ENCODE data around the gene SLC16A10.

Gene SLC16A10

GRCh38 chr6:111221804-111222203, 134.5 kb downstream of the SLC16A10 start:
- no peak overlapping the region for H2AFZ ChIP-seq (ENCODE audit: low read length)
- H3K36me3 ChIP-seq (ENCODE audit: insufficient read depth, low read length): no peaks in the 10 kb centered on the region
- H4K20me1 ChIP-seq (ENCODE audit: insufficient read depth, low read length): no peaks in the 10 kb centered on the region

GRCh38 chr6:111222341-111222740, 135.0 kb downstream of the SLC16A10 start:
- no peaks in the 10 kb centered on the region for H3K9me3 ChIP-seq (ENCODE audit: low read length)
- H3K36me3 ChIP-seq (ENCODE audit: insufficient read depth, low read length): no peaks in the 10 kb centered on the region
- no peaks in the 10 kb centered on the region for H4K20me1 ChIP-seq (ENCODE audit: insufficient read depth, low read length)
- H3F3A ChIP-seq (ENCODE audit: insufficient read depth, low read length): no peaks in the 10 kb centered on the region
- H3K9ac ChIP-seq (ENCODE audit: low read length): no peak overlapping the region
- H3K4me2 ChIP-seq (ENCODE audit: low read length): no peak overlapping the region
- H3K27me3 ChIP-seq (ENCODE audit: insufficient read depth, low read length): no peaks in the 10 kb centered on the region
- no peak overlapping the region for H3K27ac ChIP-seq (ENCODE audit: low read depth, low read length, poor library complexity, severe bottlenecking)
- no peaks in the 10 kb centered on the region for H3K9me2 ChIP-seq (ENCODE audit: low read depth, low read length)
- no peak for TF ChIP-seq CTCF (IDR thresholded peaks at IDR 0.05; ENCODE audit: low read length)
- no peak for TF ChIP-seq EZH2 (IDR thresholded peaks at IDR 0.05; ENCODE audit: borderline replicate concordance, low read length)
- H3K4me3 ChIP-seq (ENCODE audit: low read depth, low read length, poor library complexity, severe bottlenecking): no peak overlapping the region
- H3K4me1 ChIP-seq (ENCODE audit: insufficient read depth, low read length, severe bottlenecking): no peaks in the 10 kb centered on the region
- no peak overlapping the region for H2AFZ ChIP-seq (ENCODE audit: low read length)
- H3K79me2 ChIP-seq (ENCODE audit: insufficient read depth, low read length): no peaks in the 10 kb centered on the region

More at GRCh38 chr6:111221804-111222203, 134.5 kb downstream of the SLC16A10 start:
- Histone ChIP-seq H3K27me3 (ENCODE audit: insufficient read depth, low read length) (no peaks in the 10 kb centered on the region), H3K9me3 (ENCODE audit: low read length) (no peaks in the 10 kb centered on the region), H3K4me1 (ENCODE audit: insufficient read depth, low read length, severe bottlenecking) (no peaks in the 10 kb centered on the region), H3K9me2 (ENCODE audit: low read depth, low read length) (no peaks in the 10 kb centered on the region), H3K79me2 (ENCODE audit: insufficient read depth, low read length) (no peaks in the 10 kb centered on the region), H3K27ac (ENCODE audit: low read depth, low read length, poor library complexity, severe bottlenecking) (no peak overlapping the region), H3K4me2 (ENCODE audit: low read length) (no peak overlapping the region), H3F3A (ENCODE audit: insufficient read depth, low read length) (no peaks in the 10 kb centered on the region), H3K9ac (ENCODE audit: low read length) (no peak overlapping the region), H3K4me3 (ENCODE audit: low read depth, low read length, poor library complexity, severe bottlenecking) (no peak overlapping the region)
- TF ChIP-seq EZH2 (IDR thresholded peaks at IDR 0.05; ENCODE audit: borderline replicate concordance, low read length) (no peak), CTCF (IDR thresholded peaks at IDR 0.05; ENCODE audit: low read length) (no peak)

DNA sequence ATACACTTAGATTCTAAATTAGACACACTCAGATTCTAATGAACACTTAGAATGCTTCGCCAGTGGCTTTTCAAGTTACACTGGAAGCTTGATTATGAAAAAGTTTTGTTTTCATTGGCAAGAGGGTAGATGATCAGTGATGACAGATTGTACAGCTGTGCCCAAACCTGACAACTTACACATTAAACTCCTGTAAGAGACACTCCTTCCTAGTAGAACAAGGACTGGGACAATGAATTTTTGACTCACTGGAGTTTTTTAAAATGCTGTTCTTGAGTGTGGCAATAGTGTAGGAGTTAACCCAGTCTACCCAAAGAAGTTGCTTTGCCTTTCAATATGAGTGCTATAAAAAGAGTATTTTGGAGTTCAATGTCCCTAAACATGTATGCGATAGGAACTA, 140.8 kb downstream of the SLC16A10 start:
- Histone ChIP-seq H4K20me1 (ENCODE audit: insufficient read depth, low read length) (no peaks in the 10 kb centered on the region), H2AFZ (ENCODE audit: low read length) (no peak overlapping the region), H3K9ac (ENCODE audit: low read length) (no peak overlapping the region), H3F3A (ENCODE audit: insufficient read depth, low read length) (no peaks in the 10 kb centered on the region), H3K4me3 (ENCODE audit: low read depth, low read length, poor library complexity, severe bottlenecking) (no peak overlapping the region), H3K27ac (ENCODE audit: low read depth, low read length, poor library complexity, severe bottlenecking) (no peak overlapping the region), H3K4me2 (ENCODE audit: low read length) (no peak overlapping the region), H3K79me2 (ENCODE audit: insufficient read depth, low read length) (no peaks in the 10 kb centered on the region), H3K36me3 (ENCODE audit: insufficient read depth, low read length) (no peaks in the 10 kb centered on the region), H3K9me3 (ENCODE audit: low read length) (no peaks in the 10 kb centered on the region), H3K4me1 (ENCODE audit: insufficient read depth, low read length, severe bottlenecking) (no peaks in the 10 kb centered on the region), H3K9me2 (ENCODE audit: low read depth, low read length) (no peaks in the 10 kb centered on the region), H3K27me3 (ENCODE audit: insufficient read depth, low read length) (no peaks in the 10 kb centered on the region)
- no peak for TF ChIP-seq CTCF (IDR thresholded peaks at IDR 0.05; ENCODE audit: low read length)
- no peak for TF ChIP-seq EZH2 (IDR thresholded peaks at IDR 0.05; ENCODE audit: borderline replicate concordance, low read length)
